IMR-90 (cell line): Measurements from ENCODE around the gene PRSS50. TPM values are rescaled to one million over a fixed set of nuclear protein-coding genes. Genes with fewer than 3 reads are reported as not detected.

ENCODE experiments used
- ATAC-seq: fragments of 200-7000 bp; cut with Tn5 transposase; 2 replicates; pipeline ENCODE4 v1.9.1; 2020; ENCODE audit warnings: low read depth, mild to moderate bottlenecking, moderate library complexity
- BruUV-seq: library from RNA; stranded (reverse); fragments of 400-500 nt; replicated peaks from 2 replicates; lab custom pipeline; 2021; lab: Mats Ljungman, UMichigan
- CTCF ChIA-PET: fragments of 300-600 bp; formaldehyde crosslinking; extraction: SDS; loops from one replicate; lab custom pipeline; 2021; ENCODE audit warnings: antibody characterized with exemption; lab: Yijun Ruan, JAX
- POLR2A ChIA-PET: fragments of 300-600 bp; sonication (Branson Sonifier 250); formaldehyde crosslinking; loops from one replicate; lab custom pipeline; 2022; ENCODE audit warnings: antibody characterized with exemption; ENCODE audit not compliant: unreplicated experiment; lab: Charles Lee
- DNase-seq: peaks from one replicate; pipeline ENCODE4 v3.0.0; 2013
- H2AFZ ChIP-seq: replicated peaks from 2 replicates; pipeline ENCODE3; 2013; ENCODE audit warnings: low read length, mild to moderate bottlenecking; ENCODE audit not compliant: poor library complexity
- H2AK5ac ChIP-seq: 2 replicates; pipeline ENCODE4 v1.6.1; 2013; ENCODE audit warnings: low read depth, low read length, inconsistent platforms
- H2AK9ac ChIP-seq: replicated peaks from 2 replicates; pipeline ENCODE3; 2013; ENCODE audit warnings: mild to moderate bottlenecking, low read depth, low read length, moderate library complexity; ENCODE audit not compliant: poor library complexity
- H2BK120ac ChIP-seq: 2 replicates; pipeline ENCODE4 v1.6.1; 2013; ENCODE audit warnings: low read depth, low read length, inconsistent platforms
- H2BK15ac ChIP-seq: 3 replicates; pipeline ENCODE4 v1.6.1; 2013; ENCODE audit warnings: low read depth, low read length, inconsistent platforms
- H2BK20ac ChIP-seq: 2 replicates; pipeline ENCODE4 v1.6.1; 2013; ENCODE audit warnings: low read depth, mild to moderate bottlenecking, inconsistent platforms, low read length, moderate library complexity
- H2BK5ac ChIP-seq: 2 replicates; pipeline ENCODE4 v1.6.1; 2013; ENCODE audit warnings: mild to moderate bottlenecking, low read depth, low read length, inconsistent platforms; ENCODE audit not compliant: poor library complexity, severe bottlenecking
- H3K14ac ChIP-seq: replicated peaks from 2 replicates; pipeline ENCODE4 v1.6.1; 2013; ENCODE audit warnings: low read depth, low read length, inconsistent platforms
- H3K18ac ChIP-seq: 2 replicates; pipeline ENCODE4 v1.6.1; 2013; ENCODE audit warnings: low read depth, low read length, control low read depth
- H3K23ac ChIP-seq: 2 replicates; pipeline ENCODE4 v1.6.1; 2013; ENCODE audit warnings: low read depth, low read length, inconsistent platforms
- H3K27ac ChIP-seq: 2 replicates; pipeline ENCODE4 v1.5.1; 2013; ENCODE audit warnings: mild to moderate bottlenecking, control low read depth, low read length; ENCODE audit not compliant: insufficient read depth
- H3K27me3 ChIP-seq: 2 replicates; pipeline ENCODE4 v1.6.1; 2013; ENCODE audit warnings: low read length; ENCODE audit not compliant: control insufficient read depth, insufficient read depth
- H3K36me3 ChIP-seq: 2 replicates; pipeline ENCODE4 v1.6.1; 2013; ENCODE audit warnings: low read length, mixed read lengths; ENCODE audit not compliant: control insufficient read depth, insufficient read depth
- H3K4ac ChIP-seq: 2 replicates; pipeline ENCODE4 v1.6.1; 2013; ENCODE audit warnings: low read depth, low read length, inconsistent platforms
- H3K4me1 ChIP-seq: 2 replicates; pipeline ENCODE4 v1.6.1; 2013; ENCODE audit warnings: low read length, mixed read lengths; ENCODE audit not compliant: control insufficient read depth, insufficient read depth
- H3K4me2 ChIP-seq: 2 replicates; pipeline ENCODE4 v1.6.1; 2013; ENCODE audit warnings: low read depth, mild to moderate bottlenecking, control low read depth, low read length, moderate library complexity
- H3K4me3 ChIP-seq: 2 replicates; pipeline ENCODE4 v1.5.1; 2013; ENCODE audit warnings: low read depth, mild to moderate bottlenecking, control low read depth, low read length, moderate library complexity; ENCODE audit not compliant: insufficient read depth
- H3K56ac ChIP-seq: 2 replicates; pipeline ENCODE4 v1.6.1; 2013; ENCODE audit warnings: low read length, inconsistent platforms; ENCODE audit not compliant: insufficient read depth; ENCODE audit errors: extremely low read depth
- H3K79me1 ChIP-seq, 2 experiments: 2 replicates each; pipeline ENCODE4 v1.6.1; 2013; ENCODE audit warnings: low read length in 2 of 2, inconsistent platforms in 1 of 2, low read depth in 1 of 2
- H3K9ac ChIP-seq: 2 replicates; pipeline ENCODE4 v1.6.1; 2013; ENCODE audit warnings: low read depth, low read length, control low read depth
- H3K9me1 ChIP-seq: 2 replicates; pipeline ENCODE4 v1.6.1; 2013; ENCODE audit warnings: low read length, inconsistent platforms; ENCODE audit not compliant: insufficient read depth
- H3K9me3 ChIP-seq: 2 replicates; pipeline ENCODE4 v1.6.1; 2013; ENCODE audit warnings: low read length; ENCODE audit not compliant: control insufficient read depth, insufficient read depth
- H4K20me1 ChIP-seq: 2 replicates; pipeline ENCODE4 v1.6.1; 2013; ENCODE audit warnings: low read length, inconsistent platforms; ENCODE audit not compliant: insufficient read depth
- H4K5ac ChIP-seq: 2 replicates; pipeline ENCODE4 v1.6.1; 2013; ENCODE audit warnings: mild to moderate bottlenecking, low read depth, low read length, control low read depth
- H4K8ac ChIP-seq, 2 experiments: 2 replicates each; pipeline ENCODE4 v1.6.1; 2013; ENCODE audit warnings: low read depth in 2 of 2, low read length in 2 of 2, control low read depth in 1 of 2, inconsistent platforms in 1 of 2
- H4K91ac ChIP-seq: 2 replicates; pipeline ENCODE4 v1.6.1; 2013; ENCODE audit warnings: low read depth, low read length, inconsistent platforms; ENCODE audit not compliant: insufficient read depth
- CHD1 ChIP-seq: IDR thresholded peaks from 2 replicates; pipeline ENCODE4 v1.6.1; 2012; ENCODE audit warnings: low read depth, low read length, improper control_type of control experiment
- FOS ChIP-seq: fragments of 150-350 bp; IDR thresholded peaks from 2 replicates; pipeline ENCODE4 v1.6.1; 2016; ENCODE audit warnings: low read depth, low read length
- MAFK ChIP-seq: IDR thresholded peaks from 2 replicates; pipeline ENCODE4 v1.6.1; 2012; ENCODE audit warnings: low read depth, low read length, improper control_type of control experiment
- MXI1 ChIP-seq: IDR thresholded peaks from 2 replicates; pipeline ENCODE4 v1.6.1; 2012; ENCODE audit warnings: low read depth, mild to moderate bottlenecking, low read length, moderate library complexity, borderline replicate concordance
- NFE2L2 ChIP-seq: fragments of 150-350 bp; IDR thresholded peaks from 2 replicates; pipeline ENCODE4 v1.6.1; 2016; ENCODE audit warnings: low read depth, mild to moderate bottlenecking, low read length
- RFX5 ChIP-seq: IDR thresholded peaks from 2 replicates; pipeline ENCODE4 v1.8.0; 2012; ENCODE audit warnings: low read depth, mild to moderate bottlenecking, low read length, moderate library complexity
- SMC3 ChIP-seq: fragments of 150-350 bp; IDR thresholded peaks from 2 replicates; pipeline ENCODE4 v1.6.1; 2016; ENCODE audit warnings: low read depth, mild to moderate bottlenecking, antibody characterized with exemption, low read length, moderate library complexity
- WGBS, 2 experiments: methylation state at CpG; one replicate each; pipeline versions ENCODE4 v1.1.5 to v1.1.7; 2013; ENCODE audit warnings: missing lambda C conversion rate in 2 of 2; ENCODE audit not compliant: insufficient read length in 1 of 2; ENCODE audit errors: extremely low coverage in 2 of 2; 5-methylcytosine and 5-hydroxymethylcytosine counted together
- dilution Hi-C: fragments of 300-500 bp; cut with HindIII; formaldehyde crosslinking; loops from one replicate; pipeline ENCODE4 v1.14.3; 2018; ENCODE audit warnings: low sequenced_read_pairs; ENCODE audit not compliant: unreplicated experiment
- in situ Hi-C: fragments of 300-500 bp; cut with MboI; formaldehyde crosslinking; loops from 3 replicates; pipeline ENCODE4 v1.14.3; 2019; ENCODE audit warnings: low sequenced_read_pairs, inconsistent platforms, mixed read lengths
- intact Hi-C: fragments of 100-400 bp; cut with micrococcal nuclease; formaldehyde crosslinking; loops from 2 replicates; pipeline ENCODE4 v1.10.0; 2022
- polyA plus RNA-seq, 3 experiments: library from polyadenylated mRNA; depleted of rRNA; stranded (reverse); fragments of >200 nt; gene quantifications; 2 replicates each; pipeline ENCODE4 v1.2.3, GENCODE V29; 2012; ENCODE audit warnings: low replicate concordance in 1 of 3
- total RNA-seq: library from RNA; depleted of rRNA; stranded (reverse); fragments of >200 nt; gene quantifications from 2 replicates; pipeline ENCODE4 v1.2.3, GENCODE V29; 2012
- TF ChIP-seq, protein P1 (sequence below): conservative IDR thresholded peaks from 2 replicates; pipeline ENCODE4 v1.5.1; 2012; ENCODE audit warnings: mild to moderate bottlenecking, low read depth, low read length, improper control_type of control experiment

Gene PRSS50
- total and polyA plus RNA-seq, 2 of the 4 experiments (the other 2 are of a cell fraction) = not detected

DNA sequence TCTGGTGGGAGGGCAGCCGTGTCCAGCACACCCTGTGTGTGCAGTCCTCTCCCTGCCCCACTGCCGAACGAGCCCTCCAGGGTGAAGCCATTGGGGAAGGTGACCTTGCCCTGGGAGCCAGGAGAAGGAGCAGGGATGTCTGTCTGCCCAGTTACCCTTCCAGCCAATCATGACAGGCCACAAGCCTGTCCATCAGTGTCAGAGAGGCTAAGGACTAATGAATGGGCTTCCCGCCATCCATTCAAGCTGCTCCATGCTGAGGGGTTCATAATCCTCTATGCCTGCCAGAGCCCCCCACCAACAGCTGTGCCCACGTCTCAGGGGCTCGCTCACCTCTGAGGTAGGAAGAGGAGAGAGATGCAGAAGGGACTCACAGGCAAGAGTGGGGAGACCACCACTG is 39.4 kb downstream of the PRSS50 start:
- WGBS, 2 experiments = no CpG with 5 or more reads among the region's 6 CpGs
- intact Hi-C loops = no loop called here

More for the DNA sequence above, 39.4 kb downstream of the PRSS50 start:
- Histone ChIP-seq H2BK20ac (no peak overlapping the region), H2AFZ (no peak overlapping the region), H3K4me2 (no peak overlapping the region), H3K9ac (no peak overlapping the region), H2BK5ac (no peak overlapping the region), H3K79me1 (no peaks in the 10 kb centered on the region), H4K91ac (no peak overlapping the region), H3K23ac (no peak overlapping the region), H3K27ac (no peak overlapping the region), H4K8ac (no peak overlapping the region), H3K14ac (no peak overlapping the region), H3K56ac (no peak overlapping the region), H4K20me1 (no peaks in the 10 kb centered on the region), H4K5ac (no peak overlapping the region), H3K4me3 (no peak overlapping the region), H2AK9ac (no peak overlapping the region), H3K18ac (no peak overlapping the region), H2BK15ac (no peak overlapping the region), H3K9me1 (peaks cover 5% of the 10 kb centered on the region; the same call in 1 of the 2 replicates), H3K36me3 (peaks cover 7% of the 10 kb centered on the region; the same call in 1 of the 2 replicates), H3K9me3 (no peaks in the 10 kb centered on the region), H3K27me3 (no peaks in the 10 kb centered on the region), H3K4me1 (peaks cover 2% of the 10 kb centered on the region; the same call in 1 of the 2 replicates), H2AK5ac (no peak overlapping the region), H2BK120ac (no peak overlapping the region), H3K4ac (no peak overlapping the region)
- POLR2A ChIA-PET = no interaction called here
- dilution Hi-C loops (no loop called here), in situ Hi-C loops (no loop called here)
- DNase-seq (no peak), ATAC-seq (no peak)
- TF ChIP-seq NFE2L2 (no peak), SMC3 (no peak), CHD1 (no peak), MAFK (no peak), RFX5 (no peak), MXI1 (no peak), FOS (no peak)
- TF ChIP-seq, protein P1, sequence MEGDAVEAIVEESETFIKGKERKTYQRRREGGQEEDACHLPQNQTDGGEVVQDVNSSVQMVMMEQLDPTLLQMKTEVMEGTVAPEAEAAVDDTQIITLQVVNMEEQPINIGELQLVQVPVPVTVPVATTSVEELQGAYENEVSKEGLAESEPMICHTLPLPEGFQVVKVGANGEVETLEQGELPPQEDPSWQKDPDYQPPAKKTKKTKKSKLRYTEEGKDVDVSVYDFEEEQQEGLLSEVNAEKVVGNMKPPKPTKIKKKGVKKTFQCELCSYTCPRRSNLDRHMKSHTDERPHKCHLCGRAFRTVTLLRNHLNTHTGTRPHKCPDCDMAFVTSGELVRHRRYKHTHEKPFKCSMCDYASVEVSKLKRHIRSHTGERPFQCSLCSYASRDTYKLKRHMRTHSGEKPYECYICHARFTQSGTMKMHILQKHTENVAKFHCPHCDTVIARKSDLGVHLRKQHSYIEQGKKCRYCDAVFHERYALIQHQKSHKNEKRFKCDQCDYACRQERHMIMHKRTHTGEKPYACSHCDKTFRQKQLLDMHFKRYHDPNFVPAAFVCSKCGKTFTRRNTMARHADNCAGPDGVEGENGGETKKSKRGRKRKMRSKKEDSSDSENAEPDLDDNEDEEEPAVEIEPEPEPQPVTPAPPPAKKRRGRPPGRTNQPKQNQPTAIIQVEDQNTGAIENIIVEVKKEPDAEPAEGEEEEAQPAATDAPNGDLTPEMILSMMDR = no peak
- no TSS peak for BruUV-seq
- CTCF ChIA-PET = no interaction called here
